ENCODE results near the gene RTP5.

- TF ChIP-seq POLR2AphosphoS5 (IDR thresholded peaks at IDR 0.05; ENCODE audit: borderline replicate concordance, low read depth, low read length): no peak
- TF ChIP-seq EZH2 (IDR thresholded peaks at IDR 0.05): no peak
- TF ChIP-seq FOXP2 (optimal IDR thresholded peaks at IDR 0.05; ENCODE audit: control extremely low read depth, extremely low read length, insufficient read depth): no peak
These were observed 19.1 kb downstream of the RTP5 start for GRCh38 chr2:241888641-241889040.

Measured in SK-N-MC (cell line).